Measurements from ENCODE around the gene OR6S1. TPM values are rescaled to one million over a fixed set of nuclear protein-coding genes. Genes with fewer than 3 reads are reported as not detected.

OR6S1 gene, protein sequence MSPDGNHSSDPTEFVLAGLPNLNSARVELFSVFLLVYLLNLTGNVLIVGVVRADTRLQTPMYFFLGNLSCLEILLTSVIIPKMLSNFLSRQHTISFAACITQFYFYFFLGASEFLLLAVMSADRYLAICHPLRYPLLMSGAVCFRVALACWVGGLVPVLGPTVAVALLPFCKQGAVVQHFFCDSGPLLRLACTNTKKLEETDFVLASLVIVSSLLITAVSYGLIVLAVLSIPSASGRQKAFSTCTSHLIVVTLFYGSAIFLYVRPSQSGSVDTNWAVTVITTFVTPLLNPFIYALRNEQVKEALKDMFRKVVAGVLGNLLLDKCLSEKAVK
- total RNA-seq: not detected

DNA sequence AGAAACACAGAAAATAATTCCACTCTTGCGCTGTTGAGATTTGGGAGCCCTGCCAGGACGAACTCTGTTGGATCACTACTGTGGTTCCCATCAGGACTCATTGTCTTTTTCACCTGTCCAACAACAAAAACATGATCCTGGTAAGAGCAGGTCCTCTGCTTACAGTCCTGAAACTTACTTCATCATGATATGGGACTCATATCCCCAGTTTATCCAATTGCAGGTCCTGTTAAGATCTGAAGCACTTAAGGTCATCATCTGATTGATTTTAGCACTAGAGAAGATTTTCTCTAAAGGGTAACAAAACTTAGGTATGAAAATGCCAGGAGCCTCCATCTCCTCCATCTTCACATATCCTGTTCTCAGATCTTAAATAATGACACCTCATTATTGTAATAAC, at the start of gene OR6S1:
OR6S1 (minus strand) TSS at position 101 of the 400 bp plus-strand sequence; CDS start at position 101, 0 bp downstream.

DNA sequence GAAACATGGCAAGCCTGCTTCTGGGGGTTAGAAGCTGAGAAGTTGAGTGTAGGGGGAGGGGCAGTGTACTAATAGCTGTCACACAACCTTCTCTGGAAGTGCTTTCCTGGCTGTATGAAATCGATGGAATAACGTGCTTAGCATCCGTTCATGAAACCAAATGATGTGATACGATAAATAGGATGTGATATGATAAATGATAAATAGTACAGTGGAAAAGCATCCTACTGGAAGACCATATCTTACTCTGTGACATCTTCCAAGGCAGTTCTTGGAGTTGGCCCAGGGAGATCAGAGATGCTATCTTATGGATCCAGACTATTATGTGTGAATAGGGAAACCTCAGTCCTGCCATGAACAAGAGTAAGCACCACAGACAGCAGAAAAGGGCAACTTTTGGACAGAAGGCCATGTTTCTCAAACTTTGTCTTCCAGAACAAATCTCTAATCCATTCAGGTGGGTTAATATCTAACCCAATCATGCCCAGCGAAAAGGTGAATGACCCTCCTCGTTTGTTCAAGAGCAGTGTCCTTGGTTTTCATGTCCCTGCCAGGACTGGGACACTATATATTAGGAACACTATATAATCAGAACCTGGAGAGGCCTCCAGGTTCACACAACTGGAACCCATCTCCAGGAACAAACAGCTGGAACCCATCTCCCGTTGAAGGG, 46.8 kb upstream of the OR6S1 start, which contains the start of gene ANG:
ANG (plus strand) TSS at position 598 of the 673 bp plus-strand sequence. CDS start 4,801 bp downstream, outside the sequence.

DNA sequence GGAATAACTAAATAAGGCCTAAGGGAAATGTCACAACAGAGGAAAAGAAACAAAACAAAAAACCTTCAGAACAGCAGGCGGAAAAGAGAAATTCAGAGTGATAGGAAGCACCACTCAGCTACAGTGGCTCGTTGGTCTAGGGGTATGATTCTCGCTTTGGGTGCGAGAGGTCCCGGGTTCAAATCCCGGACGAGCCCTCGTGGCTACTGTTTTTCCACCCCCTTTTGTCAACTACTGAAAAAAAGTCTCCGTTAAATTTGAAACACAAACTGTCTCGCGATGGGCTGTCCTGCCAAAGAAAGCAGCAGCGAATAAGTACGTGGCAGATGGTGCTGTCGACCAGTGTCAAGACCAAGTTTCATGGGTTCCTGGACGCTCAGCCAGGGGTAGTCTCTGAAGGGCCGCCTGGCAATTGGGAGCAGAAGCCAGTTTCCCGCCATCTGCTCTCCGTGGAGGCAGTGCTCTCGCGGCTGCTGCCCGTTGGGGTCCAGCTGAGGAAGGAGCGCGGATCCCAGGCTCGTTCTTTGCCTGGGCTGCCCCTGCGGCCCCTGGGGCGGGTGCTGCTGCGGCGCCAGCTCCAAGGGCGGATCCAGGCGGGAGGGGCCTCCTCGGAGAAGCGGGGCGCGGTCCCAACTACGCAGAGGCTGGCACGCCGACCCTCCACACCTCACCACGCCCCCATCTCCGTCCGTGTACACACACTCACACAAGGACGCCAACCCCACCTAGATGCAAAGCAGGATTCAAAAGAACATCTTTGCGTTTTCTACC, 42.6 kb upstream of the OR6S1 start, which contains the start of gene RNASE4:
RNASE4 (plus strand) TSS at position 670 of the 771 bp plus-strand sequence. CDS start 14,812 bp downstream, outside the sequence.

DNA sequence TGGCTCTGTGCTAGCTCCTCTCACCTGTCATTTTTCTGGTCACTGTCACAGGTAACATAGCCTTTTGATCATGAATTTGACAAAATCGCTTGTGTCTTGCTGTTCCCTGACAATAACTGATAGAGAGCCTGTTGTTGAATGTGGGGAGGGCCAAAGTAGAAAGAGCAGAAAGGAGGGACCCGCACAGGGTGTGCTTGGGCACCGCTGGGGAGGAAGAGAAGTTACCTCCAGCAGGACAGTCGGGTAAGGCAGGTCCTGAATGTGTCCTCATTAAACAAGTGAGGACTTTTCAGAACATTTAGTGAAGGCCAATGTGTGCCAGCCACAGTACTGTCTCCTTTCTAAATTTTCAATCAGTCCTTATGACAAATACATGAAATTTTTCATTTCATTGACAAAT, 50.3 kb downstream of the OR6S1 start, which contains the start of gene RNASE12:
RNASE12 (minus strand) TSS at position 142 of the 400 bp plus-strand sequence. CDS start 653 bp downstream, outside the sequence.

Other genes starting within 250 kb of the OR6S1 start
- gene TEP1, start 228.2 kb downstream of the OR6S1 start, total RNA-seq: 13.4 TPM
- 0.99 TPM for gene KLHL33, start 205.5 kb downstream of the OR6S1 start, total RNA-seq
- gene OSGEP, start 186.9 kb downstream of the OR6S1 start, total RNA-seq: 52.9 TPM
- 116 TPM for gene APEX1, start 186.5 kb downstream of the OR6S1 start, total RNA-seq
- gene PIP4P1, start 180.3 kb downstream of the OR6S1 start, total RNA-seq: 27.3 TPM
- 14.8 TPM for gene PNP, start 172.3 kb downstream of the OR6S1 start, total RNA-seq
- gene RNASE10, start 136.2 kb downstream of the OR6S1 start, total RNA-seq: not detected
- gene RNASE9, start 80.6 kb downstream of the OR6S1 start, total RNA-seq: not detected
- not detected for gene RNASE11, start 53.7 kb downstream of the OR6S1 start, total RNA-seq
- gene RNASE12, start 50.3 kb downstream of the OR6S1 start, total RNA-seq: not detected
- 27.0 TPM for gene RNASE4, start 42.9 kb upstream of the OR6S1 start, total RNA-seq
- gene ANG, start 47.1 kb upstream of the OR6S1 start, total RNA-seq: 5.1 TPM
- not detected for gene EDDM3A, start 104.2 kb upstream of the OR6S1 start, total RNA-seq
- not detected for gene EDDM3B, start 126.7 kb upstream of the OR6S1 start, total RNA-seq
- 1.0 TPM for gene RNASE6, start 139.6 kb upstream of the OR6S1 start, total RNA-seq
- gene RNASE1, start 161.2 kb upstream of the OR6S1 start, total RNA-seq: 65.1 TPM
- gene RNASE3, start 249.7 kb upstream of the OR6S1 start, total RNA-seq: not detected